Left lung (tissue), 10 donors: ENCODE data around the gene DEK. TPM values are rescaled to one million over a fixed set of nuclear protein-coding genes. Genes with fewer than 3 reads are reported as not detected.

Experiments used
- ATAC-seq: fragments of 200-7000 bp; cut with Tn5 transposase; one replicate; pipeline ENCODE4 v1.9.1; 2020; ENCODE audit warnings: moderate library complexity
- DNase-seq, 4 donors: peaks; one replicate each; pipeline ENCODE4 v3.0.0-alpha.2; 2013 to 2020
- H3K27ac ChIP-seq, 2 donors: fragments of 200-600 bp; sonication (generic) in 1 of 2; one replicate each; pipeline versions ENCODE4 v1.5.0 to v1.8.0; 2020 to 2021
- H3K27me3 ChIP-seq, 2 donors: fragments of 200-600 bp; sonication (generic) in 1 of 2; one replicate each; pipeline versions ENCODE4 v1.5.0 to v1.8.0; 2020 to 2021
- H3K36me3 ChIP-seq, 2 donors: fragments of 200-600 bp; sonication (generic) in 1 of 2; one replicate each; pipeline versions ENCODE4 v1.5.0 to v1.8.0; 2020 to 2021
- H3K4me1 ChIP-seq, 2 donors: fragments of 200-600 bp; one replicate each; pipeline ENCODE4 v1.8.0; 2021
- H3K4me3 ChIP-seq, 2 donors: fragments of 200-600 bp; sonication (generic) in 1 of 2; one replicate each; pipeline versions ENCODE4 v1.5.0 to v1.8.0; 2020 to 2021; ENCODE audit warnings: mild to moderate bottlenecking in 1 of 2
- H3K9me3 ChIP-seq, 2 donors: fragments of 200-600 bp; sonication (generic) in 1 of 2; one replicate each; pipeline versions ENCODE4 v1.5.0 to v1.8.0; 2020 to 2021
- CTCF ChIP-seq, 2 donors: fragments of 200-600 bp; sonication (generic) in 1 of 2; IDR thresholded peaks; one replicate each; pipeline versions ENCODE4 v1.5.0 to v1.8.0; 2021; ENCODE audit warnings: antibody characterized with exemption in 2 of 2
- intact Hi-C, 2 donors: fragments of 100-400 bp; cut with DNase I; formaldehyde crosslinking; loops; one replicate each; pipeline versions ENCODE4 v1.11.2 to v1.14.2; 2022
- polyA plus RNA-seq, 6 donors: library from polyadenylated mRNA; unstranded; fragments of 120-200 nt; gene quantifications; one replicate each; pipeline ENCODE4 v1.2.1, GENCODE V29; 2013; ENCODE audit not compliant: insufficient read length in 6 of 6
- total RNA-seq, 2 donors: library from RNA; stranded (reverse); fragmentation: NEBNext Ultra II Directional; extraction: Animal tissue kit (Norgen Biotek cat#: 25700); gene quantifications; one replicate each; pipeline ENCODE4 v1.2.1, GENCODE V29; 2021
- donor health status: DM: no; HTN: yes; CAD: no.
- donor health status: DM: no; HTN: no; CAD: no.

The DEK gene
- total and polyA plus RNA-seq, 8 donors: 60.7 to 196 (median 167) TPM

- H3K36me3 ChIP-seq: peaks cover 6 to 74% of the 10 kb centered on the region in 2 donors
- intact Hi-C loops: no loop called here
- no peaks in the 10 kb centered on the region for H3K9me3 ChIP-seq
- H3K4me3 ChIP-seq: no peak overlapping the region
- no peaks in the 10 kb centered on the region for H3K27me3 ChIP-seq
- no peak overlapping the region for H3K27ac ChIP-seq
- TF ChIP-seq CTCF (IDR thresholded peaks at IDR 0.05): no peak
- DNase-seq: no peak
- no peaks in the 10 kb centered on the region for H3K4me1 ChIP-seq
- no peak for ATAC-seq
Observed at GRCh38 chr6:18245642-18246041, 18.7 kb downstream of the DEK start.

DNA sequence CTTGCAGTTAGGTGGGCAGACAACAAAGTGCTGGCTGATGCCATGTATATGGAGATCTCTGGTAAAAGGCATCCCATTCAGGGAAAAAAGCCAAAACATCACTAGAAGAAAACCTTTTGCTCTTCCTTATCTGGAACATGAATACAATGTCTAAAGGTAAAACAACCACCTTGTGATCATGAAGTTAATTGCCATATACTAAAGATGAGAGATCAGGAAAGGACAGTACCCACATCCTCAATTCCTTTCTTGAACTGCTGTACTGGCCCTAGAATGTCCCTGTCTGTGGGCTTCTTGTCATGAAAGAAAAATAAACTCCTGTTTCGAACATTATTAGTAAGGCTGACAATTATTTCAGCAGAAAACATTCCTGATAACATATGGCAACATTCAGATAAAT, 19.3 kb downstream of the DEK start:
- H3K27me3 ChIP-seq: no peaks in the 10 kb centered on the region
- no peak overlapping the region for H3K27ac ChIP-seq
- H3K9me3 ChIP-seq: no peaks in the 10 kb centered on the region
- no peak overlapping the region for H3K4me3 ChIP-seq
- H3K4me1 ChIP-seq: no peaks in the 10 kb centered on the region
- no peak for TF ChIP-seq CTCF (IDR thresholded peaks at IDR 0.05)
- no peak for DNase-seq
- intact Hi-C loops: no loop called here
- no peak for ATAC-seq
- H3K36me3 ChIP-seq: peaks cover 6 to 69% of the 10 kb centered on the region in 2 donors

DNA sequence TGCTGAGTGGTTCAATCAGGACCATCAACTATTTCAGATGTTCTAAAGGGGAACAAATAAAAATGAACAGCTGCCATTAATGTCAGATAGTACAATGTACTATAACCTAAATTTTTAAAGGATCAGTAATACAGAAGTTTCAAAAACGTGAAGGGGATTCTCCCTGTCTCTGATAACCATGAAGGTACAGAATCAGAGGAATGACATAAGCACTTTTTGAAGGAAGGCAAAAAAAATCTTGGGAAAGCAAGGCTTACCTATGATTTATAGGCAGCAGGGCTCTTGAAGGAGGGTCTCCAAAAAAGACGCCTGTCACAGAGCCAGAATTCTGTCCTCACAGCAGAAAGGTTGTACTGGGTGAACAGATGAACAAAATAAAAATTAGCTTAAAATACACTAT, 20.1 kb downstream of the DEK start:
- H3K27me3 ChIP-seq: no peaks in the 10 kb centered on the region
- no peak for TF ChIP-seq CTCF (IDR thresholded peaks at IDR 0.05)
- peaks cover 4 to 67% of the 10 kb centered on the region in 2 donors for H3K36me3 ChIP-seq
- intact Hi-C loops: no loop called here
- no peak for ATAC-seq
- H3K4me1 ChIP-seq: no peaks in the 10 kb centered on the region
- no peak overlapping the region for H3K27ac ChIP-seq
- H3K4me3 ChIP-seq: no peak overlapping the region
- no peak for DNase-seq
- H3K9me3 ChIP-seq: no peaks in the 10 kb centered on the region

- Histone ChIP-seq H3K4me1 (no peaks in the 10 kb centered on the region), H3K36me3 (peaks cover 0 to 67% of the 10 kb centered on the region in 2 donors), H3K27me3 (no peaks in the 10 kb centered on the region), H3K4me3 (no peak overlapping the region), H3K9me3 (no peaks in the 10 kb centered on the region), H3K27ac (no peak overlapping the region)
- ATAC-seq: no peak
- intact Hi-C loops: no loop called here
- no peak for TF ChIP-seq CTCF (IDR thresholded peaks at IDR 0.05)
- no peak for DNase-seq
Observed at GRCh38 chr6:18243302-18243893, 20.9 kb downstream of the DEK start.

DNA sequence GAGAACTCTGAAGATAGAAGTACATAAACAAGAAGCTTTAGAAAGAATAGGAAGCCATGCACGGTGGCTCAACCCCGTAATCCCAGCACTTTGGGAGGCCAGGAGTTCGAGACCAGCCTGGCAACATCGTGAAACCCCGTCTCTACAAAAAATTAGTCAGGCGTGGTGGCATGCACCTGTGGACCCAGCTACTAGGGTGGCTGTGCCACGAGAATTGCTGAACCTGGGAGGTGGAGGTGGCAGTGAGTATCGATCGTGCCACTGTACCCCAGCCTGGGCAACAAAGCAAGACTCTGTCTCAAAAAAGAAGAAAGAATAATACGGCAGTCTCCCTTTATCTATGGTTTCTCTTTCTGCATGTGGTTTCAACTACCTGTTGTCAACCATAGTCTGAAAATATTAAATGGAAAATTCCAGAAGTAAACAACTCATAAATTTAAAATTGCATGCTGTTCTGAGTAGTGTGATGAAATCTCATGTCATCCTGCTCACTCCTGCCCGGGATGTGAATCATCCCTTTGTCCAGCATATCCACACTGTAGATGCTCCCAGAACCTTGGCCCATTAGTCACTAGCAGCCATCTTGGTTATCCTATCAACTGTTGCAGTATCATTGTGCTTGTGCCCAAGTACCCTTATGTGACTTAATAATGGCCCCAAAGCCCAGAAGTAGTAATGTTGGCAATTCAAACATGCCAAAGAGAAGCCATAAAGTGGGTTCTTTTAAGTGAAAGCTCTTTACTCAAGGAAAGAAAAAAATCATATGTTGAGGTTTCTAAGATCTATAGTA, 22.1 kb downstream of the DEK start:
- ATAC-seq: peak; percentile 40
- Histone ChIP-seq H3K27ac (no peak overlapping the region), H3K27me3 (no peaks in the 10 kb centered on the region), H3K4me3 (no peak overlapping the region), H3K9me3 (no peaks in the 10 kb centered on the region), H3K36me3 (peaks cover 0 to 67% of the 10 kb centered on the region in 2 donors), H3K4me1 (no peaks in the 10 kb centered on the region)
- intact Hi-C loops: no loop called here
- DNase-seq: no peak
- no peak for TF ChIP-seq CTCF (IDR thresholded peaks at IDR 0.05)
